Endothelial cell of umbilical vein (primary cell): ENCODE measurements around the gene ARHGAP15. TPM values are rescaled to one million over a fixed set of nuclear protein-coding genes. Genes with fewer than 3 reads are reported as not detected.

Experiments used
- BruUV-seq: library from RNA; stranded (reverse); fragments of 400-500 nt; replicated peaks from 2 replicates; lab custom pipeline; 2021; lab: Mats Ljungman, UMichigan
- CTCF ChIA-PET: fragments of 300-600, 350-600 bp; sonication (Branson Sonifier 250); formaldehyde crosslinking; loops from one replicate; lab custom pipeline; 2021; ENCODE audit warnings: antibody characterized with exemption, inconsistent platforms; lab: Charles Lee
- POLR2A ChIA-PET: fragments of 300-600, 350-600 bp; sonication (Branson Sonifier 250); formaldehyde crosslinking; loops from one replicate; lab custom pipeline; 2021; ENCODE audit warnings: antibody characterized with exemption, inconsistent platforms; lab: Charles Lee
- DNase-seq: peaks from one replicate; pipeline ENCODE4 v3.0.0-alpha.2; 2011; ENCODE audit warnings: low read depth, low spot score
- FAIRE-seq: peaks from 2 replicates; lab custom pipeline; 2011; peaks lifted over from hg19 to GRCh38; lab: Jason Lieb, UNC
- H2AFZ ChIP-seq: 2 replicates; pipeline ENCODE4 v1.6.0; 2012; ENCODE audit warnings: low read depth, low read length, control low read depth, inconsistent platforms
- H3K27ac ChIP-seq: 2 replicates; pipeline ENCODE4 v1.5.1; 2011; ENCODE audit warnings: low read depth, mild to moderate bottlenecking, control low read depth, low read length, moderate library complexity; ENCODE audit not compliant: insufficient read depth
- H3K27me3 ChIP-seq, 2 experiments: 2 replicates each; pipeline versions ENCODE4 v1.6.0 to v1.6.1; 2011; ENCODE audit warnings: low read length in 2 of 2, mixed read lengths in 1 of 2; ENCODE audit not compliant: control insufficient read depth in 2 of 2, insufficient read depth in 2 of 2
- H3K36me3 ChIP-seq, 2 experiments: 2 replicates in 1 of 2; 3 replicates in 1 of 2; pipeline ENCODE4 v1.5.1; 2011; ENCODE audit warnings: low read length in 2 of 2, mild to moderate bottlenecking in 1 of 2, moderate library complexity in 1 of 2; ENCODE audit not compliant: control insufficient read depth in 2 of 2, insufficient read depth in 2 of 2; ENCODE audit errors: extremely low read depth in 1 of 2
- H3K4me1 ChIP-seq: 3 replicates; pipeline ENCODE4 v1.5.1; 2011; ENCODE audit warnings: mild to moderate bottlenecking, low read length; ENCODE audit not compliant: control insufficient read depth, insufficient read depth; ENCODE audit errors: extremely low read depth
- H3K4me2 ChIP-seq: 2 replicates; pipeline ENCODE4 v1.6.1; 2011; ENCODE audit warnings: low read length, control low read depth, mixed read lengths; ENCODE audit not compliant: insufficient read depth
- H3K4me3 ChIP-seq, 3 experiments: fragments of 200-600 bp in 1 of 3; sonication (generic), shearing (Covaris generic) in 1 of 3; replicated peaks in 1 of 3; 2 replicates each; pipeline ENCODE4 v1.5.1; 2011 to 2016; ENCODE audit warnings: control low read depth in 3 of 3, low read length in 3 of 3, mild to moderate bottlenecking in 2 of 3, inconsistent platforms in 1 of 3, low read depth in 1 of 3, moderate library complexity in 1 of 3; ENCODE audit not compliant: insufficient read depth in 1 of 3
- H3K79me2 ChIP-seq: 2 replicates; pipeline ENCODE4 v1.6.0; 2012; ENCODE audit warnings: low read length, inconsistent platforms; ENCODE audit not compliant: control insufficient read depth, insufficient read depth
- H3K9ac ChIP-seq: replicated peaks from 2 replicates; pipeline ENCODE3; 2011; ENCODE audit warnings: low read length, control low read depth; ENCODE audit not compliant: insufficient read depth; ENCODE audit errors: extremely low read depth
- H3K9me1 ChIP-seq: replicated peaks from 3 replicates; pipeline ENCODE4 v1.6.0; 2011; ENCODE audit warnings: mild to moderate bottlenecking, low read length; ENCODE audit not compliant: control insufficient read depth, insufficient read depth; ENCODE audit errors: extremely low read depth
- H3K9me3 ChIP-seq: replicated peaks from 2 replicates; pipeline ENCODE4 v1.5.1; 2012; ENCODE audit warnings: low read length, inconsistent platforms; ENCODE audit not compliant: control insufficient read depth, insufficient read depth
- H4K20me1 ChIP-seq: replicated peaks from 2 replicates; pipeline ENCODE3; 2011; ENCODE audit warnings: mild to moderate bottlenecking, low read length; ENCODE audit not compliant: control insufficient read depth, insufficient read depth; ENCODE audit errors: extremely low read depth
- EZH2 ChIP-seq: IDR thresholded peaks from 2 replicates; pipeline ENCODE4 v1.6.1; 2012; ENCODE audit warnings: borderline replicate concordance, low read depth, mild to moderate bottlenecking, moderate library complexity, low read length, inconsistent platforms; ENCODE audit not compliant: severe bottlenecking
- FOS ChIP-seq: IDR thresholded peaks from 2 replicates; pipeline ENCODE4 v1.6.1; 2011; ENCODE audit warnings: mild to moderate bottlenecking, low read length, moderate library complexity, borderline replicate concordance; ENCODE audit not compliant: insufficient read depth
- GATA2 ChIP-seq: IDR thresholded peaks from 2 replicates; pipeline ENCODE4 v1.7.0; 2011; ENCODE audit warnings: low read depth, mild to moderate bottlenecking, moderate library complexity, mixed read lengths, low read length; ENCODE audit not compliant: insufficient read length, insufficient read depth
- JUN ChIP-seq: IDR thresholded peaks from 2 replicates; pipeline ENCODE4 v1.6.1; 2011; ENCODE audit warnings: borderline replicate concordance, low read depth; ENCODE audit not compliant: insufficient read length, insufficient read depth
- MAX ChIP-seq: IDR thresholded peaks from 2 replicates; pipeline ENCODE4 v1.6.1; 2011; ENCODE audit not compliant: insufficient read depth, insufficient read length
- MYC ChIP-seq: IDR thresholded peaks from one replicate; pipeline ENCODE4 v1.6.1; 2011; ENCODE audit warnings: mild to moderate bottlenecking, low read depth, low read length
- POLR2A ChIP-seq: IDR thresholded peaks from 2 replicates; pipeline ENCODE4 v1.6.1; 2012; ENCODE audit warnings: low read depth, mild to moderate bottlenecking, control low read depth, low read length
- POLR2AphosphoS5 ChIP-seq: IDR thresholded peaks from 2 replicates; pipeline ENCODE4 v1.6.1; 2012; ENCODE audit warnings: low read depth, mild to moderate bottlenecking, control low read depth, low read length, moderate library complexity; ENCODE audit not compliant: insufficient read depth
- dilution Hi-C: fragments of 300-500 bp; cut with MboI; formaldehyde crosslinking; loops from one replicate; pipeline ENCODE4 v1.15.0; 2019; ENCODE audit warnings: low sequenced_read_pairs; ENCODE audit not compliant: extremely low pct_ligation_motif_present
- intact Hi-C: fragments of 100-400 bp; cut with micrococcal nuclease; formaldehyde crosslinking; loops from one replicate; pipeline ENCODE4 v1.10.0; 2022
- polyA plus RNA-seq, 4 experiments: library from polyadenylated mRNA; depleted of rRNA in 3 of 4; stranded (reverse) in 3 of 4; unstranded in 1 of 4; fragments of >200 nt; gene quantifications; 2 replicates each; pipeline versions ENCODE4 v1.2.1 to v1.2.3, GENCODE V29; 2011 to 2012; ENCODE audit warnings: missing spikeins in 1 of 4
- total RNA-seq: library from RNA; stranded (reverse); gene quantifications from 2 replicates; pipeline ENCODE4 v1.2.3, GENCODE V29; 2021
- TF ChIP-seq, protein P1 (sequence below), 2 donors: IDR thresholded peaks; 1 replicate in 1 of 2; 2 replicates in 1 of 2; pipeline ENCODE4 v1.5.1; 2011; ENCODE audit warnings: low read length in 2 of 2, mild to moderate bottlenecking in 2 of 2, moderate library complexity in 2 of 2, control low read depth in 1 of 2, inconsistent platforms in 1 of 2, low read depth in 1 of 2; ENCODE audit not compliant: insufficient read depth in 1 of 2; ENCODE audit errors: extremely low read depth in 1 of 2

Gene ARHGAP15
- total and polyA plus RNA-seq, 2 donors (not counting 3 experiments of a cell fraction or from before 2014, with no cell fraction given), result not detected

DNA sequence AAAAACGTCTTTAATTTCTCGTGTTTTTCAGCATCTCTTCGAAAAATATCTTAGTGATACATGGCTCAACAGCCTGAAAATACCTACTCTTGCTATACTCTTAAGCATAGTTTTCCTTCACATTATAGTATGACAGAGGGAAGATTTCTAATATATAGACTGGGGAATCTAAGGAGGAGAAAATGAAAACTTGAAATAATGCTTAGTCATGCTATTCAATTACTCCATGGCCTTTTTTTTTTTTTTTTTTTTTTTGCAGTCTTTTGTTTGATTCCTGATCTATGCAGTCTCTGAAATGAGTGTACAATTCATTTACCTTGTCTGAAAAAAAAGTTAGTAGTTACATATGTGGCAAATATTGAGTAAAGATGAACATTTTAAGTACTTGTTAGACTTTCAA is 337.8 kb downstream of the ARHGAP15 start:
- Histone ChIP-seq H4K20me1 (no peaks in the 10 kb centered on the region), H3K4me1 (no peaks in the 10 kb centered on the region), H2AFZ (no peak overlapping the region), H3K79me2 (no peaks in the 10 kb centered on the region), H3K4me3 (no peak overlapping the region), H3K9me1 (no peaks in the 10 kb centered on the region), H3K9ac (no peak overlapping the region), H3K27me3 (no peaks in the 10 kb centered on the region), H3K27ac (no peak overlapping the region), H3K36me3 (no peaks in the 10 kb centered on the region), H3K9me3 (no peaks in the 10 kb centered on the region), H3K4me2 (no peak overlapping the region)
- DNase-seq (no peak), FAIRE-seq (no peak)
- ChIA-PET CTCF (no interaction called here), POLR2A (no interaction called here)
- no TSS peak for BruUV-seq
- intact Hi-C loops, result no loop called here
- no peak for TF ChIP-seq FOS
- TF ChIP-seq, protein P1, sequence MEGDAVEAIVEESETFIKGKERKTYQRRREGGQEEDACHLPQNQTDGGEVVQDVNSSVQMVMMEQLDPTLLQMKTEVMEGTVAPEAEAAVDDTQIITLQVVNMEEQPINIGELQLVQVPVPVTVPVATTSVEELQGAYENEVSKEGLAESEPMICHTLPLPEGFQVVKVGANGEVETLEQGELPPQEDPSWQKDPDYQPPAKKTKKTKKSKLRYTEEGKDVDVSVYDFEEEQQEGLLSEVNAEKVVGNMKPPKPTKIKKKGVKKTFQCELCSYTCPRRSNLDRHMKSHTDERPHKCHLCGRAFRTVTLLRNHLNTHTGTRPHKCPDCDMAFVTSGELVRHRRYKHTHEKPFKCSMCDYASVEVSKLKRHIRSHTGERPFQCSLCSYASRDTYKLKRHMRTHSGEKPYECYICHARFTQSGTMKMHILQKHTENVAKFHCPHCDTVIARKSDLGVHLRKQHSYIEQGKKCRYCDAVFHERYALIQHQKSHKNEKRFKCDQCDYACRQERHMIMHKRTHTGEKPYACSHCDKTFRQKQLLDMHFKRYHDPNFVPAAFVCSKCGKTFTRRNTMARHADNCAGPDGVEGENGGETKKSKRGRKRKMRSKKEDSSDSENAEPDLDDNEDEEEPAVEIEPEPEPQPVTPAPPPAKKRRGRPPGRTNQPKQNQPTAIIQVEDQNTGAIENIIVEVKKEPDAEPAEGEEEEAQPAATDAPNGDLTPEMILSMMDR (IDR thresholded peaks at IDR 0.05; ENCODE audit: extremely low read depth in 1 of 2, insufficient read depth in 1 of 2, low read depth in 1 of 2, low read length in 2 of 2), result no peak
- TF ChIP-seq POLR2A, result no peak
- TF ChIP-seq MYC, result no peak
- no peak for TF ChIP-seq JUN
- TF ChIP-seq EZH2, result no peak
- no peak for TF ChIP-seq MAX
- no peak for TF ChIP-seq POLR2AphosphoS5
- no peak for TF ChIP-seq GATA2
- dilution Hi-C loops, result no loop called here
